H1 (cell line): ENCODE data around the gene CHN2. TPM values are rescaled to one million over a fixed set of nuclear protein-coding genes. Genes with fewer than 3 reads are reported as not detected.

Experiments
- CTCF ChIA-PET: fragments of 300-600 bp; sonication (Branson Sonifier 250); formaldehyde crosslinking; loops from one replicate; lab custom pipeline; 2021; ENCODE audit not compliant: partially characterized antibody; lab: Charles Lee
- POLR2A ChIA-PET: fragments of 300-600 bp; sonication (Branson Sonifier 250); formaldehyde crosslinking; loops from one replicate; lab custom pipeline; 2021; ENCODE audit warnings: inconsistent platforms; ENCODE audit not compliant: partially characterized antibody; lab: Charles Lee
- DNase-seq, 2 experiments: peaks; one replicate each; pipeline versions ENCODE4 v3.0.0 to v3.0.0-alpha.2; 2010 to 2022; ENCODE audit warnings: low spot score in 2 of 2, low read depth in 1 of 2, mixed read lengths in 1 of 2
- FAIRE-seq: peaks from 2 replicates; lab custom pipeline; 2011; peaks lifted over from hg19 to GRCh38; lab: Jason Lieb, UNC
- H2AFZ ChIP-seq: 2 replicates; pipeline ENCODE4 v1.8.1; 2012; ENCODE audit warnings: low read length, inconsistent platforms
- H2AK5ac ChIP-seq: 2 replicates; pipeline ENCODE4 v1.6.1; 2013; ENCODE audit warnings: low read depth, low read length
- H2BK120ac ChIP-seq: replicated peaks from 2 replicates; pipeline ENCODE3; 2013; ENCODE audit warnings: low read depth, low read length, inconsistent platforms
- H2BK12ac ChIP-seq: 2 replicates; pipeline ENCODE4 v1.6.1; 2013; ENCODE audit warnings: low read depth, low read length
- H2BK15ac ChIP-seq: 2 replicates; pipeline ENCODE4 v1.6.1; 2013; ENCODE audit warnings: low read length
- H2BK20ac ChIP-seq: 2 replicates; pipeline ENCODE4 v1.6.1; 2013; ENCODE audit warnings: low read length
- H2BK5ac ChIP-seq: 2 replicates; pipeline ENCODE4 v1.6.1; 2013; ENCODE audit warnings: low read depth, low read length
- H3K14ac ChIP-seq: 2 replicates; pipeline ENCODE4 v1.6.1; 2013; ENCODE audit warnings: inconsistent platforms; ENCODE audit not compliant: insufficient read length
- H3K18ac ChIP-seq: 2 replicates; pipeline ENCODE4 v1.6.1; 2013; ENCODE audit warnings: low read length; ENCODE audit errors: extremely low read depth
- H3K23ac ChIP-seq: 2 replicates; pipeline ENCODE4 v1.6.1; 2013; ENCODE audit warnings: inconsistent platforms; ENCODE audit not compliant: insufficient read length
- H3K23me2 ChIP-seq: 2 replicates; pipeline ENCODE4 v1.6.1; 2013; ENCODE audit warnings: low read depth, low read length
- H3K27ac ChIP-seq: 2 replicates; pipeline ENCODE4 v1.6.1; 2011; ENCODE audit warnings: low read depth, low read length, inconsistent platforms
- H3K27me3 ChIP-seq, 4 experiments: replicated peaks in 1 of 4; 1 replicate in 1 of 4; 2 replicates in 3 of 4; pipeline versions ENCODE4 v1.6.1 to v1.8.1; 2011 to 2013; ENCODE audit warnings: low read length in 3 of 4, mild to moderate bottlenecking in 3 of 4, inconsistent platforms in 2 of 4, mixed read lengths in 2 of 4, moderate library complexity in 1 of 4; ENCODE audit not compliant: control insufficient read depth in 3 of 4, insufficient read depth in 3 of 4; ENCODE audit errors: extremely low read depth in 1 of 4
- H3K36me3 ChIP-seq, 4 experiments: 2 replicates each; pipeline versions ENCODE4 v1.6.1 to v1.8.1; 2011 to 2013; ENCODE audit warnings: mild to moderate bottlenecking in 4 of 4, low read length in 3 of 4, moderate library complexity in 2 of 4, control low read depth in 1 of 4, inconsistent platforms in 1 of 4; ENCODE audit not compliant: insufficient read depth in 4 of 4, control insufficient read depth in 2 of 4
- H3K4ac ChIP-seq: replicated peaks from 2 replicates; pipeline ENCODE3; 2013; ENCODE audit warnings: low read length, low read depth, mixed read lengths, inconsistent platforms; ENCODE audit not compliant: insufficient read length
- H3K4me1 ChIP-seq, 4 experiments: replicated peaks in 1 of 4; 1 replicate in 1 of 4; 2 replicates in 3 of 4; pipeline versions ENCODE4 v1.6.1 to v1.8.1; 2011 to 2013; ENCODE audit warnings: low read length in 3 of 4, inconsistent platforms in 2 of 4, mixed read lengths in 1 of 4; ENCODE audit not compliant: insufficient read depth in 4 of 4, control insufficient read depth in 3 of 4
- H3K4me2 ChIP-seq, 2 experiments: 2 replicates each; pipeline versions ENCODE4 v1.6.1 to v1.8.1; 2011 to 2013; ENCODE audit warnings: low read depth in 2 of 2, low read length in 2 of 2, control low read depth in 1 of 2, inconsistent platforms in 1 of 2, mild to moderate bottlenecking in 1 of 2; ENCODE audit not compliant: insufficient read depth in 1 of 2
- H3K4me3 ChIP-seq, 4 experiments: fragments of 200-600, 300-600 bp in 1 of 4; sonication (generic), shearing (Covaris generic), sonication (Bioruptor Twin) in 1 of 4; 2 replicates each; pipeline versions ENCODE4 v1.5.1 to v1.8.1; 2011 to 2016; ENCODE audit warnings: low read length in 4 of 4, low read depth in 3 of 4, control low read depth in 2 of 4, inconsistent platforms in 2 of 4, mild to moderate bottlenecking in 2 of 4, mixed read lengths in 1 of 4, moderate library complexity in 1 of 4; ENCODE audit not compliant: insufficient read depth in 2 of 4; ENCODE audit errors: extremely low read depth in 1 of 4
- H3K56ac ChIP-seq: replicated peaks from 2 replicates; pipeline ENCODE3; 2013; ENCODE audit warnings: low read depth, mild to moderate bottlenecking, mixed read lengths, low read length, inconsistent platforms; ENCODE audit not compliant: insufficient read length
- H3K79me1 ChIP-seq: 2 replicates; pipeline ENCODE4 v1.6.1; 2013; ENCODE audit warnings: low read depth, low read length, control low read depth
- H3K79me2 ChIP-seq, 2 experiments: 2 replicates each; pipeline versions ENCODE4 v1.6.1 to v1.8.1; 2012 to 2013; ENCODE audit warnings: low read length in 2 of 2, mild to moderate bottlenecking in 2 of 2, inconsistent platforms in 1 of 2; ENCODE audit not compliant: insufficient read depth in 2 of 2, control insufficient read depth in 1 of 2
- H3K9ac ChIP-seq, 4 experiments: replicated peaks in 1 of 4; 1 replicate in 1 of 4; 2 replicates in 3 of 4; pipeline versions ENCODE4 v1.6.1 to v1.8.1; 2011 to 2013; ENCODE audit warnings: low read depth in 3 of 4, low read length in 3 of 4, control low read depth in 2 of 4, mild to moderate bottlenecking in 2 of 4, moderate library complexity in 2 of 4, inconsistent platforms in 1 of 4; ENCODE audit errors: extremely low read depth in 1 of 4
- H3K9me3 ChIP-seq, 2 experiments: 2 replicates each; pipeline versions ENCODE4 v1.6.1 to v1.8.1; 2012 to 2013; ENCODE audit warnings: mild to moderate bottlenecking in 2 of 2, moderate library complexity in 2 of 2, control low read depth in 1 of 2, inconsistent platforms in 1 of 2, low read depth in 1 of 2, low read length in 1 of 2, mixed read lengths in 1 of 2; ENCODE audit not compliant: insufficient read depth in 2 of 2
- H4K20me1 ChIP-seq, 2 experiments: replicated peaks in 1 of 2; 2 replicates each; pipeline versions ENCODE3 to v1.8.1; 2011 to 2013; ENCODE audit warnings: inconsistent platforms in 2 of 2, low read length in 2 of 2, mild to moderate bottlenecking in 1 of 2; ENCODE audit not compliant: insufficient read depth in 2 of 2, control insufficient read depth in 1 of 2
- H4K5ac ChIP-seq: 2 replicates; pipeline ENCODE4 v1.6.1; 2013; ENCODE audit warnings: low read length, low read depth, mixed read lengths, inconsistent platforms; ENCODE audit not compliant: insufficient read length
- H4K8ac ChIP-seq: 2 replicates; pipeline ENCODE4 v1.8.0; 2013; ENCODE audit warnings: mild to moderate bottlenecking, moderate library complexity, low read length, inconsistent platforms; ENCODE audit not compliant: insufficient read depth; ENCODE audit errors: extremely low read depth
- H4K91ac ChIP-seq: replicated peaks from 2 replicates; pipeline ENCODE3; 2013; ENCODE audit warnings: low read length, mixed read lengths, inconsistent platforms; ENCODE audit not compliant: insufficient read length
- ASH2L ChIP-seq: fragments of 200-600, 300-600 bp; sonication (generic); IDR thresholded peaks from one replicate; pipeline ENCODE4 v1.7.1; 2017; ENCODE audit warnings: low read length
- BRCA1 ChIP-seq: IDR thresholded peaks from 2 replicates; pipeline ENCODE4 v1.6.1; 2012; ENCODE audit warnings: low read depth, low read length, improper control_type of control experiment
- EZH2 ChIP-seq: fragments of 200-600 bp; sonication (generic); IDR thresholded peaks from 2 replicates; pipeline ENCODE4 v1.7.1; 2012; ENCODE audit warnings: low read depth, mild to moderate bottlenecking, moderate library complexity, low read length, inconsistent platforms; ENCODE audit not compliant: severe bottlenecking
- WGBS, 2 experiments: shearing (Covaris generic) in 1 of 2; methylation state at CpG; one replicate each; pipeline versions ENCODE4 v1.1.6 to v1.1.7; 2013 to 2015; ENCODE audit warnings: low lambda C conversion rate in 2 of 2, mixed read lengths in 2 of 2, inconsistent platforms in 1 of 2, low coverage in 1 of 2, missing lambda C conversion rate in 1 of 2; ENCODE audit not compliant: insufficient replicate concordance in 2 of 2, insufficient coverage in 1 of 2, insufficient read length in 1 of 2; ENCODE audit errors: extremely low coverage in 1 of 2, missing lambda C conversion rate in 1 of 2; 5-methylcytosine and 5-hydroxymethylcytosine counted together
- polyA plus RNA-seq, 7 experiments: library from polyadenylated mRNA; depleted of rRNA in 3 of 7; stranded (reverse) in 5 of 7; unstranded in 2 of 7; fragments of >200 nt in 5 of 7; fragments of 200-250 nt in 2 of 7; gene quantifications; 1 replicate in 5 of 7; 2 replicates in 1 of 7; 4 replicates in 1 of 7; pipeline versions ENCODE4 v1.2.1 to v1.2.3, GENCODE V29; 2011 to 2013; ENCODE audit warnings: missing spikeins in 2 of 7, mixed read lengths in 2 of 7
- total RNA-seq: library from RNA; stranded (reverse); fragmentation: NEBNext Ultra II Directional; extraction: Animal tissue kit (Norgen Biotek cat#: 25700); gene quantifications from 2 replicates; pipeline ENCODE4 v1.2.1, GENCODE V29; 2021

CHN2 gene
- total and polyA plus RNA-seq, 2 of the 8 experiments (the other 6 are each of a cell fraction or from before 2014, with no cell fraction given) = 2.9 to 4.8 TPM

DNA sequence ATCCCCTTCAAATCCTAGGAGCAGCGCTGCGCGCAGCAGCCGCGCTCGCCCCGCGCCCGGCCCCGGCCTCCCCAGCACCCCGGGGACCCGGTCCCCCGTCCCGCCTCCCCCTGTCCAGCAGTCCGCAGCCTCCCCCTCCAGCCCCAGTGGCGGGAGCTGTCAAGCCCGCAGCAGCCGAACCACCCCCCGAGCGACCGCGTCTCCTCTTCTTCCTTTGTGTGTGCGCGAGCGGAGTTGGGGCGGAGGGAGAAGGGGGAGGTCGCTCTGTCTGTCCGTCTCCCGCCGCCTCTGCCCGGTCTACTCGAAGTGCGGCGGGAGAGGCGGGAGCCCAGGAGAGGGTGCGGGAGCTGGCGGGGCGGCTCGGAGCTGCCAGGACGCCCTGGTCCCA is 375 bp upstream of the CHN2 start:
- Histone ChIP-seq H3K4me2 (peak overlapping the region; percentile 94 to 99), H3K9me3 (no peaks in the 10 kb centered on the region), H3K23me2 (peaks cover 14% of the 10 kb centered on the region), H3K79me2 (no peaks in the 10 kb centered on the region), H2BK5ac (no peak overlapping the region), H3K27ac (no peak overlapping the region), H2BK15ac (no peak overlapping the region), H3K23ac (no peak overlapping the region), H2BK12ac (no peak overlapping the region), H2AFZ (no peak overlapping the region; the same call in 1 of the 2 replicates), H2AK5ac (no peak overlapping the region), H3K27me3 (peaks cover 17 to 62% (median 50%) of the 10 kb centered on the region in 4 experiments), H4K91ac (no peak overlapping the region), H3K4me3 (peak overlapping the region; percentile 49 to 72 (median 58)), H3K4ac (no peak overlapping the region), H3K79me1 (no peaks in the 10 kb centered on the region), H3K36me3 (no peaks in the 10 kb centered on the region), H4K8ac (no peak overlapping the region), H3K56ac (no peak overlapping the region), H4K20me1 (peaks cover 0 to 2% of the 10 kb centered on the region in 2 experiments), H4K5ac (no peak overlapping the region), H3K18ac (no peak overlapping the region), H2BK20ac (no peak overlapping the region), H2BK120ac (no peak overlapping the region), H3K14ac (no peak overlapping the region), H3K4me1 (peaks cover 7 to 12% (median 8%) of the 10 kb centered on the region in 4 experiments; a peak in 5 of 7 replicates), H3K9ac (peak overlapping the region in 1 of 4 experiments; percentile 46; a peak in 2 of 7 replicates)
- TF ChIP-seq EZH2 = peak; percentile 40
- TF ChIP-seq ASH2L = peak; percentile 19
- TF ChIP-seq BRCA1 = no peak
- FAIRE-seq (no peak), DNase-seq (no peak)
- ChIA-PET POLR2A (no interaction called here), CTCF (interaction anchor here (0.9 kb wide), 1 partner anchor 38 kb away, joined by 3 read pairs; no protein-coding TSS in a partner anchor)
- 0% methylated on average over 1 of the region's 40 CpGs; no CpG with 5 or more reads in 1 of the 2 experiments for WGBS, 2 experiments
